ENCODE measurements around the gene S100A2. TPM values are rescaled to one million over a fixed set of nuclear protein-coding genes. Genes with fewer than 3 reads are reported as not detected.

S100A2 gene
- total and polyA plus RNA-seq, 2 of the 13 experiments (the other 11 are each of a cell fraction or from before 2014, with no cell fraction given) = 1.2 TPM

DNA sequence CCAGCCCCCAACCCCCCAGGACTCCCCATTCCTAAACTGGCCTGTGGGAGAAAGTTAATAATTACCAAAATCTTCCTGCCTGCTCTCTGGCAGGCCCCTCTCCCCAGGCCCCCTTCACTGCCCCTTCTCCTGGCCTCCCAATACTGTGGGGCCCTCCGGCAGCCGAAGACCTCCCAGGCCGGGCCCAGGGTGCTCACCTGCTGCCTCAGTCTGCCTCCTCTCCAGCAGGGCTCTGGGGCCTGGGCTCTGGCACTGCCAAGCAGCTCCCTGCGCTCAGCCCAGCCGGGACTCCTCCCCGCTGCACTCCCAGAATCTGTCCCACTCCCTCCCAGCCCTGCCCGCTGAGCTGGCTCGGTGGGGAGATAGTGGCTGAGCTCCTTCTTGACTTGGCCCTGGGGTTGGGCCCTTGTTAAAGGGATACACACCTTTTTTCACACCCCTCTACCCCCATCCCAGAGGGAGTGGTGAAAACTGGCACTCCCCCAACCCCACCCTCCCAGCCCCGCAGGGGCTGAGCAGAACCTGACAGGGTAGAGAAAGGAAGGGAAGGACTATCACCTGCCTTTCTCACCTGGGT is 47.2 kb upstream of the S100A2 start, which contains the start of gene S100A16 (continued):
- TF ChIP-seq, protein P1, sequence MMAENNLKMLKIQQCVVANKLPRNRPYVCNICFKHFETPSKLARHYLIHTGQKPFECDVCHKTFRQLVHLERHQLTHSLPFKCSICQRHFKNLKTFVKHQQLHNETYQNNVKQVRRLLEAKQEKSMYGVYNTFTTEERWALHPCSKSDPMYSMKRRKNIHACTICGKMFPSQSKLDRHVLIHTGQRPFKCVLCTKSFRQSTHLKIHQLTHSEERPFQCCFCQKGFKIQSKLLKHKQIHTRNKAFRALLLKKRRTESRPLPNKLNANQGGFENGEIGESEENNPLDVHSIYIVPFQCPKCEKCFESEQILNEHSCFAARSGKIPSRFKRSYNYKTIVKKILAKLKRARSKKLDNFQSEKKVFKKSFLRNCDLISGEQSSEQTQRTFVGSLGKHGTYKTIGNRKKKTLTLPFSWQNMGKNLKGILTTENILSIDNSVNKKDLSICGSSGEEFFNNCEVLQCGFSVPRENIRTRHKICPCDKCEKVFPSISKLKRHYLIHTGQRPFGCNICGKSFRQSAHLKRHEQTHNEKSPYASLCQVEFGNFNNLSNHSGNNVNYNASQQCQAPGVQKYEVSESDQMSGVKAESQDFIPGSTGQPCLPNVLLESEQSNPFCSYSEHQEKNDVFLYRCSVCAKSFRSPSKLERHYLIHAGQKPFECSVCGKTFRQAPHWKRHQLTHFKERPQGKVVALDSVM (CRISPR knock-in tag; IDR thresholded peaks at IDR 0.05) = peak; percentile 65
- no peak for TF ChIP-seq RXRA (CRISPR knock-in tag; IDR thresholded peaks at IDR 0.05)
- 0 out of 2 replicates have a peak, but pooled peaks have one; percentile 22 for TF ChIP-seq MEF2D (CRISPR knock-in tag; IDR thresholded peaks at IDR 0.05)
- peak; percentile 86 for TF ChIP-seq RBFOX2 (IDR thresholded peaks at IDR 0.05; ENCODE audit: low read depth, low read length)
- no peak for TF ChIP-seq TP53 (CRISPR knock-in tag; conservative IDR thresholded peaks at IDR 0.05)
- TF ChIP-seq, protein P2, sequence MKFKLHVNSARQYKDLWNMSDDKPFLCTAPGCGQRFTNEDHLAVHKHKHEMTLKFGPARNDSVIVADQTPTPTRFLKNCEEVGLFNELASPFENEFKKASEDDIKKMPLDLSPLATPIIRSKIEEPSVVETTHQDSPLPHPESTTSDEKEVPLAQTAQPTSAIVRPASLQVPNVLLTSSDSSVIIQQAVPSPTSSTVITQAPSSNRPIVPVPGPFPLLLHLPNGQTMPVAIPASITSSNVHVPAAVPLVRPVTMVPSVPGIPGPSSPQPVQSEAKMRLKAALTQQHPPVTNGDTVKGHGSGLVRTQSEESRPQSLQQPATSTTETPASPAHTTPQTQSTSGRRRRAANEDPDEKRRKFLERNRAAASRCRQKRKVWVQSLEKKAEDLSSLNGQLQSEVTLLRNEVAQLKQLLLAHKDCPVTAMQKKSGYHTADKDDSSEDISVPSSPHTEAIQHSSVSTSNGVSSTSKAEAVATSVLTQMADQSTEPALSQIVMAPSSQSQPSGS (CRISPR knock-in tag; IDR thresholded peaks at IDR 0.05) = no peak
- 0 out of 2 replicates have a peak, but pooled peaks have one; percentile 43 for TF ChIP-seq ZNF703 (CRISPR knock-in tag; IDR thresholded peaks at IDR 0.05; ENCODE audit: borderline replicate concordance)
- TF ChIP-seq, protein P3, sequence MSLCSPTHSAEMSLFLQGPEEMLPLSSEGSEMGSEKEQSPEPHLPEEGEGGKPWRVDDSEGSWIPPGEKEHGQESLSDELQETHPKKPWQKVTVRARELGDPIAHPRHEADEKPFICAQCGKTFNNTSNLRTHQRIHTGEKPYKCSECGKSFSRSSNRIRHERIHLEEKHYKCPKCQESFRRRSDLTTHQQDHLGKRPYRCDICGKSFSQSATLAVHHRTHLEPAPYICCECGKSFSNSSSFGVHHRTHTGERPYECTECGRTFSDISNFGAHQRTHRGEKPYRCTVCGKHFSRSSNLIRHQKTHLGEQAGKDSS (CRISPR knock-in tag; IDR thresholded peaks at IDR 0.05; ENCODE audit: borderline replicate concordance, low read depth) = 0 out of 2 replicates have a peak, but pooled peaks have one; percentile 25
- TF ChIP-seq, protein P4, sequence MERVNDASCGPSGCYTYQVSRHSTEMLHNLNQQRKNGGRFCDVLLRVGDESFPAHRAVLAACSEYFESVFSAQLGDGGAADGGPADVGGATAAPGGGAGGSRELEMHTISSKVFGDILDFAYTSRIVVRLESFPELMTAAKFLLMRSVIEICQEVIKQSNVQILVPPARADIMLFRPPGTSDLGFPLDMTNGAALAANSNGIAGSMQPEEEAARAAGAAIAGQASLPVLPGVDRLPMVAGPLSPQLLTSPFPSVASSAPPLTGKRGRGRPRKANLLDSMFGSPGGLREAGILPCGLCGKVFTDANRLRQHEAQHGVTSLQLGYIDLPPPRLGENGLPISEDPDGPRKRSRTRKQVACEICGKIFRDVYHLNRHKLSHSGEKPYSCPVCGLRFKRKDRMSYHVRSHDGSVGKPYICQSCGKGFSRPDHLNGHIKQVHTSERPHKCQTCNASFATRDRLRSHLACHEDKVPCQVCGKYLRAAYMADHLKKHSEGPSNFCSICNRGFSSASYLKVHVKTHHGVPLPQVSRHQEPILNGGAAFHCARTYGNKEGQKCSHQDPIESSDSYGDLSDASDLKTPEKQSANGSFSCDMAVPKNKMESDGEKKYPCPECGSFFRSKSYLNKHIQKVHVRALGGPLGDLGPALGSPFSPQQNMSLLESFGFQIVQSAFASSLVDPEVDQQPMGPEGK (CRISPR knock-in tag; IDR thresholded peaks at IDR 0.05) = peak; percentile 73
- no peak for TF ChIP-seq ZSCAN20 (CRISPR knock-in tag; IDR thresholded peaks at IDR 0.05; ENCODE audit: borderline replicate concordance)
- TF ChIP-seq POGZ (CRISPR knock-in tag; IDR thresholded peaks at IDR 0.05) = peak; percentile 30; the same call in 1 of the 2 replicates
- TF ChIP-seq, protein P5, sequence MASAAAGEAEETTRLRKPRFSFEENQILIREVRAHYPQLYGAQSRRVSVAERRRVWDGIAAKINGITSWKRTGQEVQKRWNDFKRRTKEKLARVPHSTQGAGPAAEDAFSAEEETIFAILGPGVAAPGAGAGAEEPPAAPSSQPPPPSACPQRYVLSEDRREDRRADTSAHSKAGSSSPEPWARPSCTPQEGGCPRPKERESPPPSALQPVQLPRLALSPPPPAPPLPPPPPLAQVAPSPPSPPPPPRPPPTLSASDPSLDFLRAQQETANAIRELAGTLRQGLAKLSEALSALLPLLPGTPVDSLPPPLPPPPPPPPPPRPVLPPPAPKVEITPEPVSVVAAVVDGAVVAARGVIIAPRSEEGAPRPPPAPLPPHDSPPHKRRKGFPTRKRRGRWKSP (CRISPR knock-in tag; IDR thresholded peaks at IDR 0.05) = 0 out of 2 replicates have a peak, but pooled peaks have one; percentile 72
- TF ChIP-seq HCFC1 (IDR thresholded peaks at IDR 0.05; ENCODE audit: low read depth, low read length) = no peak
- no peak for TF ChIP-seq ZNF816 (CRISPR knock-in tag; IDR thresholded peaks at IDR 0.05; ENCODE audit: borderline replicate concordance)
- TF ChIP-seq ASH2L (IDR thresholded peaks at IDR 0.05; ENCODE audit: insufficient read length, low read depth, low read length) = no peak
- TF ChIP-seq GABPB1 (CRISPR knock-in tag; IDR thresholded peaks at IDR 0.05) = peak; percentile 29; the same call in 1 of the 2 replicates
- TF ChIP-seq, protein P6, sequence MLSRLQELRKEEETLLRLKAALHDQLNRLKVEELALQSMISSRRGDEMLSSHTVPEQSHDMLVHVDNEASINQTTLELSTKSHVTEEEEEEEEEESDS (CRISPR knock-in tag; IDR thresholded peaks at IDR 0.05; ENCODE audit: borderline replicate concordance) = no peak
- TF ChIP-seq, protein P7, sequence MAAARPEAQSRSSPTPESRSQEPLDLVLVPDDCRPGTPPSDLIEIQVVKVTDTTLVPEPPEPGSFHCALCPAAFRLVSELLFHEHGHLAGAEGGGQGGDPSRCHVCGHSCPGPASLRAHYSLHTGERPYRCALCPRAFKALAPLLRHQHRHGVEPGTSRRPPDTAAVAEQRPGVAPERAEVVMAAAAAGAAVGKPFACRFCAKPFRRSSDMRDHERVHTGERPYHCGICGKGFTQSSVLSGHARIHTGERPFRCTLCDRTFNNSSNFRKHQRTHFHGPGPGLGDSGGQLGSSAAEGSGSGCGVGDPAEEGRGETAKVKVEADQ (CRISPR knock-in tag; IDR thresholded peaks at IDR 0.05; ENCODE audit: borderline replicate concordance) = no peak
- peak; percentile 54; the same call in 1 of the 2 replicates for TF ChIP-seq MED1 (CRISPR knock-in tag; IDR thresholded peaks at IDR 0.05)
- no peak for TF ChIP-seq IKZF1 (IDR thresholded peaks at IDR 0.05)

Data from HepG2 (cell line).